Endodermal cell (in vitro differentiated cells): ENCODE results near the gene SPECC1. TPM values are rescaled to one million over a fixed set of nuclear protein-coding genes. Genes with fewer than 3 reads are reported as not detected.

Experiments used
- DNase-seq: peaks from one replicate; pipeline ENCODE4 v3.0.0-alpha.2; 2017
- H3K27ac ChIP-seq: 2 replicates; pipeline ENCODE4 v1.5.1; 2013; ENCODE audit warnings: mild to moderate bottlenecking, low read depth, low read length, moderate library complexity
- H3K27me3 ChIP-seq: 2 replicates; pipeline ENCODE4 v1.6.1; 2013; ENCODE audit warnings: mild to moderate bottlenecking, low read length, moderate library complexity; ENCODE audit not compliant: insufficient read depth, control insufficient read depth, poor library complexity, severe bottlenecking
- H3K36me3 ChIP-seq: 2 replicates; pipeline ENCODE4 v1.7.0; 2013; ENCODE audit warnings: mild to moderate bottlenecking, low read length, moderate library complexity; ENCODE audit not compliant: control insufficient read depth, insufficient read depth
- H3K4me1 ChIP-seq: one replicate; pipeline ENCODE4 v1.7.0; 2013; ENCODE audit warnings: low read length; ENCODE audit not compliant: control insufficient read depth, insufficient read depth
- H3K4me3 ChIP-seq: 2 replicates; pipeline ENCODE4 v1.5.1; 2013; ENCODE audit warnings: mild to moderate bottlenecking, low read length, moderate library complexity
- H3K9ac ChIP-seq: 2 replicates; pipeline ENCODE4 v1.6.1; 2013; ENCODE audit warnings: mild to moderate bottlenecking, low read length, moderate library complexity; ENCODE audit not compliant: poor library complexity, severe bottlenecking; ENCODE audit errors: extremely low read depth
- H3K9me3 ChIP-seq: 2 replicates; pipeline ENCODE4 v1.6.1; 2013; ENCODE audit warnings: mild to moderate bottlenecking, low read length, moderate library complexity; ENCODE audit not compliant: control insufficient read depth
- H3K27ac Mint-ChIP-seq: 2 replicates; pipeline ENCODE4 v1.8.0; 2020; ENCODE audit warnings: mixed read lengths
- H3K27me3 Mint-ChIP-seq: 2 replicates; pipeline ENCODE4 v1.8.0; 2021; ENCODE audit warnings: mild to moderate bottlenecking, mixed read lengths; ENCODE audit not compliant: insufficient read depth
- H3K36me3 Mint-ChIP-seq: 2 replicates; pipeline ENCODE4 v1.8.0; 2020; ENCODE audit warnings: low read depth, mixed read lengths
- H3K4me1 Mint-ChIP-seq: 2 replicates; pipeline ENCODE4 v1.8.0; 2020; ENCODE audit warnings: mixed read lengths
- H3K4me3 Mint-ChIP-seq: 2 replicates; pipeline ENCODE4 v1.8.0; 2020; ENCODE audit warnings: mild to moderate bottlenecking, moderate library complexity, mixed read lengths
- H3K9me3 Mint-ChIP-seq: 2 replicates; pipeline ENCODE4 v1.8.0; 2020; ENCODE audit warnings: mild to moderate bottlenecking, mixed read lengths
- CTCF ChIP-seq: fragments of 200-600 bp; sonication (generic); conservative IDR thresholded peaks from 2 replicates; pipeline ENCODE4 v1.5.0; 2021; ENCODE audit warnings: antibody characterized with exemption, mild to moderate bottlenecking
- WGBS, 2 experiments: methylation state at CpG; one replicate each; pipeline versions ENCODE4 v1.1.5 to v1.1.7; 2013; ENCODE audit warnings: missing lambda C conversion rate in 2 of 2, mixed read lengths in 1 of 2; ENCODE audit not compliant: insufficient coverage in 1 of 2, insufficient read length in 1 of 2; 5-methylcytosine and 5-hydroxymethylcytosine counted together
- total RNA-seq, 2 donors: library from RNA; stranded (reverse); fragmentation: NEBNext Ultra II Directional in 1 of 2; extraction: Animal tissue kit (Norgen Biotek cat#: 25700) in 1 of 2; gene quantifications; 2 replicates in 1 of 2; 3 replicates in 1 of 2; pipeline ENCODE4 v1.2.1, GENCODE V29; 2021

SPECC1 gene
- total RNA-seq, 2 donors from 2014 or later: 48.7 to 60.6 TPM

- no peak for DNase-seq
- Histone ChIP-seq H3K9ac (no peak overlapping the region), H3K36me3 (peaks cover 25% of the 10 kb centered on the region), H3K4me1 (no peaks in the 10 kb centered on the region), H3K27ac (no peak overlapping the region), H3K9me3 (no peaks in the 10 kb centered on the region), H3K27me3 (no peaks in the 10 kb centered on the region), H3K4me3 (no peak overlapping the region)
- Mint-ChIP-seq H3K4me3 (no peak overlapping the region), H3K36me3 (peaks cover 20% of the 10 kb centered on the region), H3K27ac (no peak overlapping the region), H3K27me3 (no peaks in the 10 kb centered on the region), H3K9me3 (no peaks in the 10 kb centered on the region), H3K4me1 (no peaks in the 10 kb centered on the region)
- no peak for TF ChIP-seq CTCF
- 100% methylated on average over 1 of the region's 1 CpG; no CpG with 5 or more reads in 1 of the 2 experiments for WGBS, 2 experiments
Measured at GRCh38 chr17:20243524-20243923, 234.4 kb downstream of the SPECC1 start.

- H3K9me3 Mint-ChIP-seq: peaks cover 3% of the 10 kb centered on the region
Measured at GRCh38 chr17:20244671-20245070, 235.5 kb downstream of the SPECC1 start.

DNA sequence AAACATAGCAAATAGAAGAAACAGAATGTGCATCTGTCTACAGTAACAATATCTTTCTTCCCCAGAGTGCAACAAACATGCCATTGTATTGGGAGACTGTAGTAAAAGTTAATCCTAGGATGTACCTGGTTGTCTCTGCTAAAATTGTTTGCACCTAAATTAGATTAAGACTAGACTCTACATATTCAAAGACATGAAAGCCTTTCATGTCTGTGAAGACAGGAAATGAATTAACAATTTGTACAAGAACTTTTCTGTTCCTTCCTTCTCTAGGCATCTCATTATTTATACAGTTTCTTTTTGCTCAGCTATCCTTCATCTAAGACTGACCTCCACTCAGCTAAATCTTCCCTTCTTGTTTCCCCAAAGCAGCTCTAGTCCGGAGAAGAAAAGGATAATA, 237.5 kb downstream of the SPECC1 start:
- no peak overlapping the region for H3K4me3 Mint-ChIP-seq
- Histone ChIP-seq H3K36me3 (peaks cover 46% of the 10 kb centered on the region), H3K9me3 (peaks cover 11% of the 10 kb centered on the region), H3K27me3 (no peaks in the 10 kb centered on the region), H3K4me1 (no peaks in the 10 kb centered on the region), H3K9ac (no peak overlapping the region), H3K4me3 (no peak overlapping the region), H3K27ac (no peak overlapping the region)
- peaks cover 42% of the 10 kb centered on the region for H3K36me3 Mint-ChIP-seq
- 100% methylated on average over 1 of the region's 1 CpG; no CpG with 5 or more reads in 1 of the 2 experiments for WGBS, 2 experiments
- no peak for TF ChIP-seq CTCF
- no peak overlapping the region for H3K27ac Mint-ChIP-seq
- peaks cover 5% of the 10 kb centered on the region for H3K9me3 Mint-ChIP-seq
- no peaks in the 10 kb centered on the region for H3K27me3 Mint-ChIP-seq
- H3K4me1 Mint-ChIP-seq: no peaks in the 10 kb centered on the region
- DNase-seq: no peak

More at GRCh38 chr17:20244671-20245070, 235.5 kb downstream of the SPECC1 start:
- Histone ChIP-seq H3K9me3 (peaks cover 9% of the 10 kb centered on the region), H3K4me1 (no peaks in the 10 kb centered on the region), H3K27ac (no peak overlapping the region), H3K4me3 (no peak overlapping the region), H3K36me3 (peaks cover 36% of the 10 kb centered on the region), H3K9ac (no peak overlapping the region), H3K27me3 (no peaks in the 10 kb centered on the region)
- no peak for TF ChIP-seq CTCF
- Mint-ChIP-seq H3K4me1 (no peaks in the 10 kb centered on the region), H3K27ac (no peak overlapping the region), H3K4me3 (no peak overlapping the region), H3K36me3 (peaks cover 32% of the 10 kb centered on the region), H3K27me3 (no peaks in the 10 kb centered on the region)
- WGBS, 2 experiments: no CpG with 5 or more reads among the region's 1 CpG
- DNase-seq: no peak
